ENCODE data around the gene AJAP1. TPM values are rescaled to one million over a fixed set of nuclear protein-coding genes. Genes with fewer than 3 reads are reported as not detected.

The AJAP1 gene
- total and polyA plus RNA-seq, 4 donors = 12.3 to 28.7 (median 26.4) TPM

DNA sequence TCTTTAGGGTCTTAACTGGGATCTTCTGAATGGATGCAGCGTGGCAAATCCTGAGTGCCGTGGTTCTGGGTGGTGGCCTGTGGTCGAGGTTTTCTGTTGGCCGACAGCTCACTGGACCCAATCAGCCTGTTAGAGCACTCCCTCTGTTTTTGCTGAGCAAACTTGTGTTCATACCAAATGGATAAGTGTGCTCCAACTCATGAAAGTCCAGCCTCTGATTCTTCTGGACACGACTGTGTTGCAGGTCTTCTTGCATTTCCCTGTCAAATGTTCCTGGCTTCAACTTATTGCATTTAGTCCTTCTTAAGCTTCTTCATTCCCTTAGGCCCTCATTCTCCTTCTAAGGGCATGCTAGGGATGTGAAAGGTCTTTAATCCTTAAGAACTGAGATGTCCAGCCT, 63.7 kb downstream of the AJAP1 start:
- peaks cover 28% of the 10 kb centered on the region for H3K4me1 ChIP-seq (ENCODE audit: control insufficient read depth, insufficient read depth, low read length)
- no peak overlapping the region for H3K27ac ChIP-seq (ENCODE audit: low read depth, low read length)
- no peaks in the 10 kb centered on the region for H3K27me3 ChIP-seq (ENCODE audit: control insufficient read depth, insufficient read depth, low read length)
- no peak for DNase-seq (ENCODE audit: low read depth in 4 of 6, low spot score in 6 of 6)
- WGBS (ENCODE audit: insufficient coverage) = 70% methylated on average over 5 of the region's 5 CpGs
- H3K9me3 ChIP-seq (ENCODE audit: control insufficient read depth, insufficient read depth, low read length) = no peaks in the 10 kb centered on the region
- H3K4me3 ChIP-seq (ENCODE audit: low read depth, low read length) = no peak overlapping the region
- H3K36me3 ChIP-seq (ENCODE audit: control insufficient read depth, insufficient read depth, low read length) = peaks cover 18% of the 10 kb centered on the region

DNA sequence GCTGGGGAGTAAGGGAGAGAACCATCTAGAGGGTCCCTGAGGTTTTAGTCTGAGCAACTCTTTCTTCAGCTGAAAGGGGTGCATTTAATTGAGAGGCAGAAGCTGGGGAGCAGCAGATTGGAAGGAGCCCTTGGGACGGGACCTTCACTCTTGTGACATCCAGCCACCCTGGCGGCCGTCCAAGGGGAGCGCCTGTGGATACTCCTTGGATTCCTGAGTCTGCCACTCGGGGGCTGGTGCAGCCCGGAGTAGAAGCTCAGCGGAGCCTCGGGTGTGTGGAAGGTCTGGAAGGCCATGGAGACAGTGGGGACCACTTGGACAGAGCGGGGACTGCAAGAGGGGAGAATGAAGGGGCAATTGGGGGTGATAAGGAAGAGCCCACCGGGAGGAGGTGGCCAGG, 68.7 kb downstream of the AJAP1 start:
- no peak overlapping the region for H3K27ac ChIP-seq (ENCODE audit: low read depth, low read length)
- WGBS (ENCODE audit: insufficient coverage) = 82% methylated on average over 10 of the region's 10 CpGs
- no peak for DNase-seq (ENCODE audit: low read depth in 4 of 6, low spot score in 6 of 6)
- H3K9me3 ChIP-seq (ENCODE audit: control insufficient read depth, insufficient read depth, low read length) = no peaks in the 10 kb centered on the region
- no peak overlapping the region for H3K4me3 ChIP-seq (ENCODE audit: low read depth, low read length)
- H3K36me3 ChIP-seq (ENCODE audit: control insufficient read depth, insufficient read depth, low read length) = peaks cover 35% of the 10 kb centered on the region
- no peaks in the 10 kb centered on the region for H3K27me3 ChIP-seq (ENCODE audit: control insufficient read depth, insufficient read depth, low read length)
- H3K4me1 ChIP-seq (ENCODE audit: control insufficient read depth, insufficient read depth, low read length) = peaks cover 65% of the 10 kb centered on the region

DNA sequence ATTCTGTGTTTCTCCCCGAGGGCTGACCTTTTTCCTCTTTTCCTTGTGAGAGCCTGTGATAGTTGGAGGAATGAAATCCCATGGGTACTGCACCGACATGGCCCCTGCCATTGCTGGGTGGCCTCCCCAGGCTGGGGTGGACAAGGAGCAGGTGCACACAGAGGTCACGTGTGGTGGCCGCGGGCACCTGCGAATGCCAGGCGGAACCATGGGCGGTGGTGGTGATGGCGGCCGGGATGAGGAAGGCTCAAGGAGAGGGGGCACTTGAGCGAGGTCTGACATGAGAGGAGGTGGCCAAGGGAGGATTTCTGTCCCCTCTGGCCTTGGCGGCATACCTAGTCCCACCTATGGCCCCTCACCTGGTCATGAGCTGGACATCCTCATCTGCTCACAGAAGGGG, 69.6 kb downstream of the AJAP1 start:
- Histone ChIP-seq H3K4me3 (ENCODE audit: low read depth, low read length) (no peak overlapping the region), H3K4me1 (ENCODE audit: control insufficient read depth, insufficient read depth, low read length) (peaks cover 74% of the 10 kb centered on the region)
- 92% methylated on average over 6 of the region's 12 CpGs for WGBS (ENCODE audit: insufficient coverage)

DNA sequence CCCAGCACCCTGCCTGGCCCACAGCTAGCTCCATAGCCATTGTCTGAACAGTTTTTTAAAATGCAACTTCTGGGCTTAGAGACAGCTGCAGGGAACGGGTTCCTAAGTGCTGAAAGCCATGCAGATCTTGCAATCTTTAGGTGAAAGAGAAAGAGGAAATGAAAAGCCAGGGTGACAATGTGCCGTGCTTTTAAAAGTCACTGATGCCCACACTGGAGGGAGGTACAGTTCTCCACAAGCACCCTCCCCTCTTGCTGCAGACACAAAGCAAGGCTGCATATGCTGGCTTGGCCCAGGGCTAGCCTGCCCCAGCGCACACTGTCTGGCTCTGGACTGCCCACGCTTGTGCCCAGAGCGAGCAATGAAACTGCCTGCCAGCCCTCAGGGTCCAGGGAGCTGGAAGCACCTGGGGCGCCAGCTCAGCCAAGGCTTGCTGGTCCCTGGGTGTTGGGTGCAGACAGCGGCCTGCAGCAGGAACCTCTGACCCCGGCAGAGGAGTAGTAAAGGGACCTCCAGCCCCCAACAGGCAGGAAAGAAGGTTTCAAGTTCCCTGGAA, 70.4 kb downstream of the AJAP1 start:
- WGBS (ENCODE audit: insufficient coverage) = 50% methylated on average over 7 of the region's 8 CpGs
- Histone ChIP-seq H3K27me3 (ENCODE audit: control insufficient read depth, insufficient read depth, low read length) (no peaks in the 10 kb centered on the region), H3K4me1 (ENCODE audit: control insufficient read depth, insufficient read depth, low read length) (peaks cover 73% of the 10 kb centered on the region), H3K9me3 (ENCODE audit: control insufficient read depth, insufficient read depth, low read length) (no peaks in the 10 kb centered on the region), H3K36me3 (ENCODE audit: control insufficient read depth, insufficient read depth, low read length) (peaks cover 42% of the 10 kb centered on the region), H3K4me3 (ENCODE audit: low read depth, low read length) (no peak overlapping the region), H3K27ac (ENCODE audit: low read depth, low read length) (no peak overlapping the region)
- DNase-seq (ENCODE audit: low read depth in 4 of 6, low spot score in 6 of 6) = no peak

More for the DNA sequence above, 69.6 kb downstream of the AJAP1 start:
- Histone ChIP-seq H3K36me3 (ENCODE audit: control insufficient read depth, insufficient read depth, low read length) (peaks cover 39% of the 10 kb centered on the region), H3K9me3 (ENCODE audit: control insufficient read depth, insufficient read depth, low read length) (no peaks in the 10 kb centered on the region), H3K27me3 (ENCODE audit: control insufficient read depth, insufficient read depth, low read length) (no peaks in the 10 kb centered on the region), H3K27ac (ENCODE audit: low read depth, low read length) (no peak overlapping the region)
- DNase-seq (ENCODE audit: low read depth in 4 of 6, low spot score in 6 of 6) = no peak

DNA sequence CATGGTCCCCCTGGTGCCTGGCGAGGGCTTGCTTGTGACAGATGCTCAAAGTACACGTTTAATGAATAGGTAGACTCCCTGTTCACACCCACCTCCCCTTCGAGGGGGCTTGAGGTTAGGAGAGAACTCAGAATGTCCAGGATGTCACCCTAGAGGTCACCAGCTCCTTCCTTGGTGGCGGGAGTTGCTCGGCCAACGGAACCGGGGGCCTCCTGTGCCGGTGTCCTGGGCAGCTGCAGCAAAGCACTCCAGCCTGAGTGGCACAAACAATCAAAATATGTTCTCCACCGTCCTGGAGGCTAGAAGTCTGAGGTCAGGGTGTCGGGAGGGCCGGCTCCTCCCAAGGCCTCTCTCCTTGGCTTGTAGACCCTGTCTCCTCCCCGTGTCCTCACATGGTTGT, 71.0 kb downstream of the AJAP1 start:
- Histone ChIP-seq H3K36me3 (ENCODE audit: control insufficient read depth, insufficient read depth, low read length) (peaks cover 42% of the 10 kb centered on the region), H3K27ac (ENCODE audit: low read depth, low read length) (no peak overlapping the region), H3K4me3 (ENCODE audit: low read depth, low read length) (no peak overlapping the region), H3K9me3 (ENCODE audit: control insufficient read depth, insufficient read depth, low read length) (no peaks in the 10 kb centered on the region), H3K4me1 (ENCODE audit: control insufficient read depth, insufficient read depth, low read length) (peaks cover 71% of the 10 kb centered on the region), H3K27me3 (ENCODE audit: control insufficient read depth, insufficient read depth, low read length) (no peaks in the 10 kb centered on the region)
- WGBS (ENCODE audit: insufficient coverage) = 95% methylated on average over 9 of the region's 12 CpGs
- DNase-seq (ENCODE audit: low read depth in 4 of 6, low spot score in 6 of 6) = no peak

DNA sequence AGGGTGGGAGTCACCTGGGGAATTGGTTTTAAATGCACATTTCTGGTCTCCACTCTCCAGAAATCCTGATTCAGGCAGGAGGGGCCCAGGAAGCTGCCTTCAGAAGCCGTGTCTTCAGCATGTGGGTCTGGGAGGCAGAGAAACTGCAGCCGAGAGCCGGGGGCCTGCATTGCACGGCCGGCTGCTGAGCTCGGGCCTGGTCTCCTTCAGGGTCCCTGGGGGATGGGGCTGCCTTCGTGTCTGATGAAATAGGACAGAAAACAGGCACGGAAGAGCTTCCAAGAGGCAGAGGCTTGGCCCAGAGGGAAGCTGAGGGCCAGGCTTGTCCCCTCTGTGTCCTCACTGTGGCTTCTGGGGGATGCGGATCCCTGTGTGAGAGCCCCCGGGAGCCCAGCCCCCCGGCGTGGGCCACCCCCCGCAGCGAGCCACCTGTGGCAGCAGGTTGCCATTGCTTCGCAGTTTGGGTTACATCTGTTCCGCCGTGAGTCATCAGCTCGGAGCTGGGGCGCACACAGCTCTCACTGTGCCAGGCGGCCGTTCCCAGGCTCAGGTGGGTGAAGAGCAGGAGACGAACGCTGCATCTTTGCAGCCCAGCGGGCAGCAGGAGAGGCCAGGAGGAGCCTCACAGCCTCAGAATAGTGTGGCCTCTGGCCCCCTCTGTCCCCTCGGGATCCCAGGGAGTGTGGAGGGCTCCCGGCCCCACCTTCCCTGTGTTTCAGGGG, 72.4 kb downstream of the AJAP1 start:
- Histone ChIP-seq H3K27me3 (ENCODE audit: control insufficient read depth, insufficient read depth, low read length) (no peaks in the 10 kb centered on the region), H3K4me1 (ENCODE audit: control insufficient read depth, insufficient read depth, low read length) (peaks cover 70% of the 10 kb centered on the region), H3K36me3 (ENCODE audit: control insufficient read depth, insufficient read depth, low read length) (peaks cover 42% of the 10 kb centered on the region), H3K9me3 (ENCODE audit: control insufficient read depth, insufficient read depth, low read length) (no peaks in the 10 kb centered on the region), H3K4me3 (ENCODE audit: low read depth, low read length) (no peak overlapping the region), H3K27ac (ENCODE audit: low read depth, low read length) (no peak overlapping the region)
- no peak for DNase-seq (ENCODE audit: low read depth in 4 of 6, low spot score in 6 of 6)
- 65% methylated on average over 26 of the region's 26 CpGs for WGBS (ENCODE audit: insufficient coverage)

DNA sequence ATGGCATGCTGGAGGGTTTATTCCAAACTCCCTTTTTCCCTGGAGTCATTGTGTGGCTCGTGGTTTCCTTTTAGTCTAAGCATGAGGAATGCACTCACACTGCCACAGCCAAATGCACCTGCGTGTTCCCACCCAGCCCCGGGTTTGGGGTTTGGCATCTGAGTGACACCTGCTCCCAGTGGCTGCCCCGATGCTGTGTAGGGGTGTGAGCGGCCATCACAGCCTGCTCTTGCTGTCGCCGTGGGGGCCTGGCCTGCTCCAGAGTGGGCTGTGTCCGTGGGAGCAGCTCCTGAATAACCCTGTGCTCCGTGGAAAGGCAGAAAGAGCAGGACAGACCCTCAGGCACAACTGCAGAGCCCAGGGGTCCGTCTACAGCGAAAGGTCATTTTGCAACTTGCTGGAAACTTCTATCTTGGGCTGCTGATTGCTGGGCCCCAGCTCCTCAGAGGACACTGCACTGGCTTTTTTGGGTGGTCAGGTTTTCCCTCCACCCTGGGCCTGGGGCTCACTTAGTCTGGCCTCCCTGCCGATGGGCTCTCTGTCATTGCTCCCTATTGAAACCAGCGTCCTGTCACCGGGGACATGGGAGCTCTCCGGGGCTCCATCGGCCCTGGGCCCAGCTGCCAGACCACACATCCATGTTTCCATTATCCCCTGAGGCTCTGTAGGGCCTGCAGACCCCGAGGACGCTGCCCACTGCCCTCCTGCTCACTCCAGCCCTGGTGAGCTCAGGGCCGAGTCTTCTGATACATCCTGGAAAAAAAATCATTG, 74.1 kb downstream of the AJAP1 start:
- Histone ChIP-seq H3K27me3 (ENCODE audit: control insufficient read depth, insufficient read depth, low read length) (no peaks in the 10 kb centered on the region), H3K4me3 (ENCODE audit: low read depth, low read length) (no peak overlapping the region), H3K9me3 (ENCODE audit: control insufficient read depth, insufficient read depth, low read length) (no peaks in the 10 kb centered on the region), H3K4me1 (ENCODE audit: control insufficient read depth, insufficient read depth, low read length) (peaks cover 64% of the 10 kb centered on the region), H3K36me3 (ENCODE audit: control insufficient read depth, insufficient read depth, low read length) (peaks cover 32% of the 10 kb centered on the region), H3K27ac (ENCODE audit: low read depth, low read length) (no peak overlapping the region)
- 70% methylated on average over 17 of the region's 19 CpGs for WGBS (ENCODE audit: insufficient coverage)
- no peak for DNase-seq (ENCODE audit: low read depth in 4 of 6, low spot score in 6 of 6)

DNA sequence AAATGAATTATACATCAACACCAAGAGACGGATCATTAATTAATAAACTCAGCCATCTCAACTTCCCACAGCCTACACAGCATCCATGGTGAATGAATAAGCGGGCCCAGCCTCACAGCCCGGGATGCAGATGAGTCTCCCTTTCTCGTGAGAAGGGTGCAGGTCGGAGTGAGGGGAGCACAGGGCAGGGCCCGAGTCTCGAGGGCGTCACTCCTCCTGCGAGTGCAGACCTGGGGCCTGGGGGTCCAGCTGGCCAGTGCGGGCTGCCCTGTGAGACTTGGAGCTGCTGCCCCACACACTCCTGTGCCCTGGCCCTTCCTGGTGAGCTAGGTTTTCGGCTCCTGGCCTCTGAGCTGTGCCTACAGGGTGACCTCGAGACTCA, 74.7 kb downstream of the AJAP1 start:
- peaks cover 66% of the 10 kb centered on the region for H3K4me1 ChIP-seq (ENCODE audit: control insufficient read depth, insufficient read depth, low read length)
- H3K4me3 ChIP-seq (ENCODE audit: low read depth, low read length) = no peak overlapping the region
- H3K9me3 ChIP-seq (ENCODE audit: control insufficient read depth, insufficient read depth, low read length) = no peaks in the 10 kb centered on the region
- no peaks in the 10 kb centered on the region for H3K27me3 ChIP-seq (ENCODE audit: control insufficient read depth, insufficient read depth, low read length)
- no peak for DNase-seq (ENCODE audit: low read depth in 4 of 6, low spot score in 6 of 6)
- 81% methylated on average over 10 of the region's 12 CpGs for WGBS (ENCODE audit: insufficient coverage)
- H3K36me3 ChIP-seq (ENCODE audit: control insufficient read depth, insufficient read depth, low read length) = peaks cover 29% of the 10 kb centered on the region
- no peak overlapping the region for H3K27ac ChIP-seq (ENCODE audit: low read depth, low read length)

DNA sequence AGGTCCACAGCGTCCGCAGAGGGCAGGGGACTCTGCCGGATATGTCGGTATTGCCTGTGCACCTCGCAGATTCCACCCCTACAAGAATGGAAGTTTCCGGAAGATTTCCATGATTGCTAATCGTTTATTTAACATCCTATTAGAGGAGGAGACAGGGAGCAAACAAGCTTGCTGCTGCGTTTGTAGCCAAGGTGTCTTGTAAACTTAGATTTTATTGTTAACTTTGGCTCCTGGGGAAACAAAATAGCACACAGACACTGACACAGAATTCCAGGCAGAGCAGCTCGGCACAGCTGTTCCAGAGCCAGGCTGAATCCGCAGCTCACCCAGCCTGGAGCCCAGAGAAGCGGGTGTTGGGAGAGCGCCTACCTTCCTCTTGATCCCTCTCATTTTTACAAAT, 75.7 kb downstream of the AJAP1 start:
- H3K36me3 ChIP-seq (ENCODE audit: control insufficient read depth, insufficient read depth, low read length) = peaks cover 26% of the 10 kb centered on the region
- peaks cover 67% of the 10 kb centered on the region for H3K4me1 ChIP-seq (ENCODE audit: control insufficient read depth, insufficient read depth, low read length)
- no peak overlapping the region for H3K4me3 ChIP-seq (ENCODE audit: low read depth, low read length)
- 68% methylated on average over 4 of the region's 12 CpGs for WGBS (ENCODE audit: insufficient coverage)
- DNase-seq (ENCODE audit: low read depth in 4 of 6, low spot score in 6 of 6) = peak in 1 of 6 donors; percentile 41
- no peaks in the 10 kb centered on the region for H3K27me3 ChIP-seq (ENCODE audit: control insufficient read depth, insufficient read depth, low read length)
- H3K9me3 ChIP-seq (ENCODE audit: control insufficient read depth, insufficient read depth, low read length) = no peaks in the 10 kb centered on the region
- H3K27ac ChIP-seq (ENCODE audit: low read depth, low read length) = no peak overlapping the region
